HEK293 (cell line): Measurements from ENCODE around the gene MYO15B.

ENCODE experiments used
- FEZF1 ChIP-seq: fragments of 450-650 bp; formaldehyde crosslinking; IDR thresholded peaks from 2 replicates; pipeline ENCODE4 v1.5.1; 2016; ENCODE audit warnings: missing biosample characterization, missing genetic modification characterization
- KLF1 ChIP-seq: fragments of 450-650 bp; formaldehyde crosslinking; IDR thresholded peaks from 2 replicates; pipeline ENCODE4 v1.5.1; 2016; ENCODE audit warnings: missing biosample characterization, missing genetic modification characterization
- ZNF561 ChIP-seq: fragments of 450-650 bp; IDR thresholded peaks from 2 replicates; pipeline ENCODE4 v1.5.1; 2018; ENCODE audit warnings: missing biosample characterization, missing genetic modification characterization, borderline replicate concordance
- ZNF664 ChIP-seq: fragments of 450-650 bp; formaldehyde crosslinking; IDR thresholded peaks from 2 replicates; pipeline ENCODE4 v1.5.1; 2016; ENCODE audit warnings: missing biosample characterization, missing genetic modification characterization
- TF ChIP-seq, protein P1 (sequence below): fragments of 450-650 bp; formaldehyde crosslinking; IDR thresholded peaks from 2 replicates; pipeline ENCODE4 v1.5.1; 2016; ENCODE audit warnings: missing biosample characterization, missing genetic modification characterization
- TF ChIP-seq, protein P2 (sequence below): fragments of 450-650 bp; formaldehyde crosslinking; IDR thresholded peaks from 2 replicates; pipeline ENCODE4 v1.5.1; 2016; ENCODE audit warnings: missing biosample characterization, missing genetic modification characterization
- TF ChIP-seq, protein P3 (sequence below): fragments of 450-650 bp; formaldehyde crosslinking; IDR thresholded peaks from 2 replicates; pipeline ENCODE4 v1.5.1; 2016; ENCODE audit warnings: missing biosample characterization, missing genetic modification characterization

DNA sequence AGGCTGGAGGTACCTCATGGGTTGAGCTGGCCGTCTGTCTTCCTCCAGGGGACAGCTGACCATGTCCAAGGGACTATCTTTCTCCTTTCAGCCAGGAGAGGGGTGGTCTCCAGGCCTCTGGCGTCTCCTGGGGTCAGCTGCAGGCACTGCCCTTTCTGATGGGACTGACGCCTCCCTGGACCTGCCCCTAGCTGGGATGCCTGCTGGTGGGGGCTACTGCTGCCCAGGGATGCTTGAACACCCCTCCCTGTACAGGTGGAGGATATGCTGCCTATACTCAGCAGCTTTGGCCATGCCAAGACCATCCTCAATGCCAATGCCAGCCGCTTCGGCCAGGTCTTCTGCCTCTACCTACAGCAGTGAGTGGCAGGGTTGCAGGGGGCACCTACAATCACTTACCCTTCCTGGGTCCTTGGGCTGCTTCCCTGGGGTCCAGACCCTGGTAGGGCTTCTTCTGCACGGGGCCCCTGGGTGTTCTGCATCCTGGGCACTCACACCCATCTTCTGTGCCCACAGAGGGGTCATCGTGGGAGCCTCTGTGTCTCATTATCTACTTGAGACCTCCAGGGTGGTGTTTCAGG, 4.2 kb downstream of the MYO15B start:
- no peak for TF ChIP-seq ZNF561 (tag by site-specific recombination)
- TF ChIP-seq ZNF664, result no peak
- TF ChIP-seq FEZF1 (tag by site-specific recombination), result no peak
- TF ChIP-seq KLF1 (tag by site-specific recombination), result no peak
- TF ChIP-seq, protein P1, sequence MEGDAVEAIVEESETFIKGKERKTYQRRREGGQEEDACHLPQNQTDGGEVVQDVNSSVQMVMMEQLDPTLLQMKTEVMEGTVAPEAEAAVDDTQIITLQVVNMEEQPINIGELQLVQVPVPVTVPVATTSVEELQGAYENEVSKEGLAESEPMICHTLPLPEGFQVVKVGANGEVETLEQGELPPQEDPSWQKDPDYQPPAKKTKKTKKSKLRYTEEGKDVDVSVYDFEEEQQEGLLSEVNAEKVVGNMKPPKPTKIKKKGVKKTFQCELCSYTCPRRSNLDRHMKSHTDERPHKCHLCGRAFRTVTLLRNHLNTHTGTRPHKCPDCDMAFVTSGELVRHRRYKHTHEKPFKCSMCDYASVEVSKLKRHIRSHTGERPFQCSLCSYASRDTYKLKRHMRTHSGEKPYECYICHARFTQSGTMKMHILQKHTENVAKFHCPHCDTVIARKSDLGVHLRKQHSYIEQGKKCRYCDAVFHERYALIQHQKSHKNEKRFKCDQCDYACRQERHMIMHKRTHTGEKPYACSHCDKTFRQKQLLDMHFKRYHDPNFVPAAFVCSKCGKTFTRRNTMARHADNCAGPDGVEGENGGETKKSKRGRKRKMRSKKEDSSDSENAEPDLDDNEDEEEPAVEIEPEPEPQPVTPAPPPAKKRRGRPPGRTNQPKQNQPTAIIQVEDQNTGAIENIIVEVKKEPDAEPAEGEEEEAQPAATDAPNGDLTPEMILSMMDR (tag by site-specific recombination), result no peak
- TF ChIP-seq, protein P2, sequence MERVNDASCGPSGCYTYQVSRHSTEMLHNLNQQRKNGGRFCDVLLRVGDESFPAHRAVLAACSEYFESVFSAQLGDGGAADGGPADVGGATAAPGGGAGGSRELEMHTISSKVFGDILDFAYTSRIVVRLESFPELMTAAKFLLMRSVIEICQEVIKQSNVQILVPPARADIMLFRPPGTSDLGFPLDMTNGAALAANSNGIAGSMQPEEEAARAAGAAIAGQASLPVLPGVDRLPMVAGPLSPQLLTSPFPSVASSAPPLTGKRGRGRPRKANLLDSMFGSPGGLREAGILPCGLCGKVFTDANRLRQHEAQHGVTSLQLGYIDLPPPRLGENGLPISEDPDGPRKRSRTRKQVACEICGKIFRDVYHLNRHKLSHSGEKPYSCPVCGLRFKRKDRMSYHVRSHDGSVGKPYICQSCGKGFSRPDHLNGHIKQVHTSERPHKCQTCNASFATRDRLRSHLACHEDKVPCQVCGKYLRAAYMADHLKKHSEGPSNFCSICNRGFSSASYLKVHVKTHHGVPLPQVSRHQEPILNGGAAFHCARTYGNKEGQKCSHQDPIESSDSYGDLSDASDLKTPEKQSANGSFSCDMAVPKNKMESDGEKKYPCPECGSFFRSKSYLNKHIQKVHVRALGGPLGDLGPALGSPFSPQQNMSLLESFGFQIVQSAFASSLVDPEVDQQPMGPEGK, result no peak
- TF ChIP-seq, protein P3, sequence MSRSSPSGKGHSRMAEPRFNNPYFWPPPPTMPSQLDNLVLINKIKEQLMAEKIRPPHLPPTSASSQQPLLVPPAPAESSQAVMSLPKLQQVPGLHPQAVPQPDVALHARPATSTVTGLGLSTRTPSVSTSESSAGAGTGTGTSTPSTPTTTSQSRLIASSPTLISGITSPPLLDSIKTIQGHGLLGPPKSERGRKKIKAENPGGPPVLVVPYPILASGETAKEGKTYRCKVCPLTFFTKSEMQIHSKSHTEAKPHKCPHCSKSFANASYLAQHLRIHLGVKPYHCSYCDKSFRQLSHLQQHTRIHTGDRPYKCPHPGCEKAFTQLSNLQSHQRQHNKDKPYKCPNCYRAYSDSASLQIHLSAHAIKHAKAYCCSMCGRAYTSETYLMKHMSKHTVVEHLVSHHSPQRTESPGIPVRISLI, result no peak
